A549 treated with AZD9567 at 1 μM for 4 hours (cell line): ENCODE measurements around the gene RHNO1. TPM values are rescaled to one million over a fixed set of nuclear protein-coding genes. Genes with fewer than 3 reads are reported as not detected.

Experiments used
- total RNA-seq: library from RNA; stranded (reverse); fragments of 200-300 nt; extraction: Qiagen RNA extraction; gene quantifications from 5 replicates; pipeline ENCODE4 v1.2.3, GENCODE V29; 2022; ENCODE audit not compliant: insufficient read depth

Gene RHNO1, protein sequence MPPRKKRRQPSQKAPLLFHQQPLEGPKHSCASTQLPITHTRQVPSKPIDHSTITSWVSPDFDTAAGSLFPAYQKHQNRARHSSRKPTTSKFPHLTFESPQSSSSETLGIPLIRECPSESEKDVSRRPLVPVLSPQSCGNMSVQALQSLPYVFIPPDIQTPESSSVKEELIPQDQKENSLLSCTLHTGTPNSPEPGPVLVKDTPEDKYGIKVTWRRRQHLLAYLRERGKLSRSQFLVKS
- total RNA-seq, result 40.0 to 53.7 TPM (median 47.6 TPM) in 5 replicates

GRCh38 chr12:2877047-2877952 lies at the start of gene RHNO1, which contains the start of gene FOXM1:
Gene RHNO1, plus strand, starts transcription at chr12:2877223. Its CDS starts 8,144 bp downstream, at chr12:2885367.
Gene FOXM1, minus strand, starts transcription at chr12:2877174. Its CDS starts 2,696 bp downstream, at chr12:2874478.

GRCh38 chr12:2834581-2835491 lies 42.2 kb upstream of the RHNO1 start, which contains the start of gene NRIP2:
Gene NRIP2, minus strand, starts transcription at chr12:2835035. Its CDS starts 52 bp downstream, at chr12:2834983.

GRCh38 chr12:2857021-2857431 lies 20.0 kb upstream of the RHNO1 start, which contains the start of gene TEX52:
Gene TEX52, minus strand, starts transcription at chr12:2857039. Its CDS starts 13 bp downstream, at chr12:2857026.

DNA sequence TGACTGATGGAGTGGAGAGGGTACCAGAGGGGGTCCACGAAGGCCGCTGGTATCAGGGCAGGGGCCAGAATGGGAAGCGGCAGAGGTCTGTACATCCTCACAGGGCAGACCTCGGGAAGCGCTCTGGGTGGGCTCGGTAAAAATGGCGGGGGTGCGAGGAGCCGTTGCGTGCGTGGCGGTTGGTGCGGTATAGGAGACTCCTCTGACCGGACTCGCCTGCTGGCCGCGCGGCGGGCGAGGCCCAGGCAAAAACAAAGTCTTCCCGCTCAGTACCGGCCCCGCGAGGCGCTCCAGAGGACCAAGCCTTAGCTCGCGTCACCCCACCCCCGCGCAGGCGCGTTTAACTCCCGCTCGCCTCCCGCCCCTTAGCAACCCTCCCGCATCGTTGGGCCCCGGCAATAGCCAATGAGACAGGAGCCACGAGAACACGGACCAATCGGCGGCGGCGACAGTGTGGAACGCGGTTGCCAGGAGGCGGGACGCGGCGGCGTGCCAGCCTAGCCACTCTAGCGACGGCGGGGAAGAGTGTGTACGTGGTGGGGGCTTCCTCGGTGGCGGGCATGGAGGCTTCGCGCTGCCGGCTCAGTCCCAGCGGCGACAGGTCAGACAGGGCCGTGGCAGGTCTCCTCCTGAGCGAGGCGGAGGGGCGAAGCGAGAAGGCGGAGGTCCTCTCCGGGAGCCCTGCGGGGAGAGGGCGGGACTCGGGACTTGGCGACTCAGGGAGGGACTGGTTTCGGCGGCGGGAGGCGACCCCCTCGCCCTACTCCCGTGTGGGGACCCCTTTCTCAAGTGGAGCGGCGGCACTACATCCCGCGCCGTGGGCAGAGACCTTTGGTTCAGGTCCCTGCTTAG lies 13.6 kb downstream of the RHNO1 start, which contains the start of gene TULP3:
Gene TULP3, plus strand, starts transcription at position 504 of the 852 bp plus-strand sequence. Its CDS starts 57 bp downstream, at position 561.

Other genes starting within 250 kb of the RHNO1 start
- 90.1 to 107 TPM (median 102 TPM) in 5 replicates for gene FKBP4, start 82.3 kb upstream of the RHNO1 start, total RNA-seq
- gene ITFG2, start 64.6 kb upstream of the RHNO1 start, total RNA-seq, result 14.6 to 25.3 TPM (median 16.3 TPM) in 5 replicates
- gene NRIP2, start 42.2 kb upstream of the RHNO1 start, total RNA-seq, result not detected in 5 replicates
- not detected in 5 replicates for gene TEX52, start 20.2 kb upstream of the RHNO1 start, total RNA-seq
- gene FOXM1, start within 50 bp of the RHNO1 start, total RNA-seq, result 75.0 to 91.4 TPM (median 85.0 TPM) in 5 replicates
- 18.1 to 25.7 TPM (median 20.5 TPM) in 5 replicates for gene TULP3, start 13.7 kb downstream of the RHNO1 start, total RNA-seq
- 37.5 to 50.4 TPM (median 48.8 TPM) in 5 replicates for gene TEAD4, start 82.2 kb downstream of the RHNO1 start, total RNA-seq
- gene TSPAN9, start 200.2 kb downstream of the RHNO1 start, total RNA-seq, result 38.6 to 53.8 TPM (median 46.8 TPM) in 5 replicates